ENCODE data around the gene STXBP5.

Gene STXBP5

GRCh38 chr6:147361311-147361981, 157.2 kb downstream of the STXBP5 start:
- Histone ChIP-seq H3K36me3 (replicated peaks; ENCODE audit: low read depth, low read length) (no peaks in the 10 kb centered on the region), H3K27me3 (ENCODE audit: low read depth, low read length) (no peaks in the 10 kb centered on the region), H3K4me1 (ENCODE audit: low read length) (no peaks in the 10 kb centered on the region), H3K9me3 (ENCODE audit: insufficient read depth, low read length) (no peaks in the 10 kb centered on the region), H3K4me2 (ENCODE audit: low read length) (no peak overlapping the region), H2AFZ (ENCODE audit: low read depth, low read length) (no peak overlapping the region), H3K27ac (ENCODE audit: low read length) (no peak overlapping the region), H3K4me3 (ENCODE audit: low read length) (no peak overlapping the region), H3K9ac (ENCODE audit: low read length) (no peak overlapping the region), H4K20me1 (ENCODE audit: insufficient read depth, low read length) (no peaks in the 10 kb centered on the region), H3K79me2 (ENCODE audit: low read length) (no peaks in the 10 kb centered on the region)
- TF ChIP-seq, protein P1, sequence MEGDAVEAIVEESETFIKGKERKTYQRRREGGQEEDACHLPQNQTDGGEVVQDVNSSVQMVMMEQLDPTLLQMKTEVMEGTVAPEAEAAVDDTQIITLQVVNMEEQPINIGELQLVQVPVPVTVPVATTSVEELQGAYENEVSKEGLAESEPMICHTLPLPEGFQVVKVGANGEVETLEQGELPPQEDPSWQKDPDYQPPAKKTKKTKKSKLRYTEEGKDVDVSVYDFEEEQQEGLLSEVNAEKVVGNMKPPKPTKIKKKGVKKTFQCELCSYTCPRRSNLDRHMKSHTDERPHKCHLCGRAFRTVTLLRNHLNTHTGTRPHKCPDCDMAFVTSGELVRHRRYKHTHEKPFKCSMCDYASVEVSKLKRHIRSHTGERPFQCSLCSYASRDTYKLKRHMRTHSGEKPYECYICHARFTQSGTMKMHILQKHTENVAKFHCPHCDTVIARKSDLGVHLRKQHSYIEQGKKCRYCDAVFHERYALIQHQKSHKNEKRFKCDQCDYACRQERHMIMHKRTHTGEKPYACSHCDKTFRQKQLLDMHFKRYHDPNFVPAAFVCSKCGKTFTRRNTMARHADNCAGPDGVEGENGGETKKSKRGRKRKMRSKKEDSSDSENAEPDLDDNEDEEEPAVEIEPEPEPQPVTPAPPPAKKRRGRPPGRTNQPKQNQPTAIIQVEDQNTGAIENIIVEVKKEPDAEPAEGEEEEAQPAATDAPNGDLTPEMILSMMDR (IDR thresholded peaks at IDR 0.05; ENCODE audit: low read depth, low read length): no peak
- TF ChIP-seq EZH2phosphoT487 (IDR thresholded peaks at IDR 0.05; ENCODE audit: low read depth): no peak

DNA sequence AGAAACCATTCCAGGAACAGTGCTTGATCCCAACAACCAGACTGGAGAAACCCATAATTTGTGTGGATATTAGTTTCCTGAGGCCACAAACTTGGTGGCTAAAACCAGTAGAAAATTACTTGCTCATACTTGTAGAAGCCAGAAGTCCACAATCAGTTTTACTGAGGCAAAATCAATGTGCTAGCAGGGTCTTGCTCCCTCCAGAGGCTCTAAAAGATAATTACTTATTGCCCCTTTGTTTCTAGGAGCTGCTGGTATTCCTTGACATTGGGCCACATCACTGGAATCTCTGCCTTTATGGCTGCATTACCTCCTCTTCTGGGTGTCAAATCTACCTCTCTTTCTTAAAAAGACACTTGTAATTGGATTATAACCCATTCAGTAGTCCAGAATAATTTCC, 162.1 kb downstream of the STXBP5 start:
- H3K9ac ChIP-seq (ENCODE audit: low read length): no peak overlapping the region
- H3K9me3 ChIP-seq (ENCODE audit: insufficient read depth, low read length): no peaks in the 10 kb centered on the region
- TF ChIP-seq, protein P1 (IDR thresholded peaks at IDR 0.05; ENCODE audit: low read depth, low read length): no peak
- TF ChIP-seq EZH2phosphoT487 (IDR thresholded peaks at IDR 0.05; ENCODE audit: low read depth): no peak
- H3K4me1 ChIP-seq (ENCODE audit: low read length): no peaks in the 10 kb centered on the region
- H3K79me2 ChIP-seq (ENCODE audit: low read length): no peaks in the 10 kb centered on the region
- H3K36me3 ChIP-seq (replicated peaks; ENCODE audit: low read depth, low read length): no peaks in the 10 kb centered on the region
- no peaks in the 10 kb centered on the region for H3K27me3 ChIP-seq (ENCODE audit: low read depth, low read length)
- no peaks in the 10 kb centered on the region for H4K20me1 ChIP-seq (ENCODE audit: insufficient read depth, low read length)
- no peak overlapping the region for H3K4me2 ChIP-seq (ENCODE audit: low read length)
- no peak overlapping the region for H3K27ac ChIP-seq (ENCODE audit: low read length)
- no peak overlapping the region for H2AFZ ChIP-seq (ENCODE audit: low read depth, low read length)
- H3K4me3 ChIP-seq (ENCODE audit: low read length): no peak overlapping the region

GRCh38 chr6:147371325-147371724, 167.1 kb downstream of the STXBP5 start:
- TF ChIP-seq EZH2phosphoT487 (IDR thresholded peaks at IDR 0.05; ENCODE audit: low read depth): no peak
- TF ChIP-seq, protein P1 (IDR thresholded peaks at IDR 0.05; ENCODE audit: low read depth, low read length): no peak
- H3K9ac ChIP-seq (ENCODE audit: low read length): no peak overlapping the region
- H3K27me3 ChIP-seq (ENCODE audit: low read depth, low read length): no peaks in the 10 kb centered on the region
- H2AFZ ChIP-seq (ENCODE audit: low read depth, low read length): no peak overlapping the region
- no peaks in the 10 kb centered on the region for H3K36me3 ChIP-seq (replicated peaks; ENCODE audit: low read depth, low read length)
- no peak overlapping the region for H3K4me3 ChIP-seq (ENCODE audit: low read length)
- no peaks in the 10 kb centered on the region for H4K20me1 ChIP-seq (ENCODE audit: insufficient read depth, low read length)
- no peaks in the 10 kb centered on the region for H3K4me1 ChIP-seq (ENCODE audit: low read length)
- no peaks in the 10 kb centered on the region for H3K9me3 ChIP-seq (ENCODE audit: insufficient read depth, low read length)
- H3K79me2 ChIP-seq (ENCODE audit: low read length): no peaks in the 10 kb centered on the region
- no peak overlapping the region for H3K4me2 ChIP-seq (ENCODE audit: low read length)
- H3K27ac ChIP-seq (ENCODE audit: low read length): no peak overlapping the region

DNA sequence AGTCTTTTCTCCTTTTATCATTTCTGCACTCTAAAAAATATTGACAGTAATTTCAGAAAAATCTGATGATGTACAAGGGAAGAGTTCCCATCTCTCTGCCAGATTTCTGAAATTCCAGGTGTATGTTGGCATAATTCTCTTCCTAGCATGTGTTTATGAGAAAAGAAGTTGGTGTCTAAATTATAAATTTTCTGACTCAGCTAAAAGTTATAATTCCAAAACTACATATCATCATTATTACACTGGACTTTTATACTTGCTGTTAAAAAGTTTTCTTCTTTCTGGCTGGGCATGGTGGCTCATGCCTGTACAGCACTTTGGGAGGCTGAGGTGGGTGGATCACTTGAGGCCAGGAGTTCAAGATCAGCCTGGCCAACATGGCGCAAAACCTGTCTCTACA, 168.6 kb downstream of the STXBP5 start:
- TF ChIP-seq EZH2phosphoT487 (IDR thresholded peaks at IDR 0.05; ENCODE audit: low read depth): no peak
- TF ChIP-seq, protein P1 (IDR thresholded peaks at IDR 0.05; ENCODE audit: low read depth, low read length): no peak
- no peak overlapping the region for H2AFZ ChIP-seq (ENCODE audit: low read depth, low read length)
- no peaks in the 10 kb centered on the region for H4K20me1 ChIP-seq (ENCODE audit: insufficient read depth, low read length)
- H3K4me2 ChIP-seq (ENCODE audit: low read length): no peak overlapping the region
- no peak overlapping the region for H3K4me3 ChIP-seq (ENCODE audit: low read length)
- H3K27me3 ChIP-seq (ENCODE audit: low read depth, low read length): no peaks in the 10 kb centered on the region
- H3K27ac ChIP-seq (ENCODE audit: low read length): no peak overlapping the region
- H3K4me1 ChIP-seq (ENCODE audit: low read length): no peaks in the 10 kb centered on the region
- no peaks in the 10 kb centered on the region for H3K36me3 ChIP-seq (replicated peaks; ENCODE audit: low read depth, low read length)
- no peaks in the 10 kb centered on the region for H3K79me2 ChIP-seq (ENCODE audit: low read length)
- H3K9ac ChIP-seq (ENCODE audit: low read length): no peak overlapping the region
- no peaks in the 10 kb centered on the region for H3K9me3 ChIP-seq (ENCODE audit: insufficient read depth, low read length)
